Fibroblast of skin of back (primary cell): ENCODE data around the gene B4GALNT4.
"Not testable (repeated sequence)": the region's sequence is repeated elsewhere in the genome, so short reads cannot be mapped to it uniquely, and the experiment has no call there.

Experiments used
- DNase-seq: peaks from one replicate; pipeline ENCODE4 v3.0.0-alpha.2; 2013

The B4GALNT4 gene

DNA sequence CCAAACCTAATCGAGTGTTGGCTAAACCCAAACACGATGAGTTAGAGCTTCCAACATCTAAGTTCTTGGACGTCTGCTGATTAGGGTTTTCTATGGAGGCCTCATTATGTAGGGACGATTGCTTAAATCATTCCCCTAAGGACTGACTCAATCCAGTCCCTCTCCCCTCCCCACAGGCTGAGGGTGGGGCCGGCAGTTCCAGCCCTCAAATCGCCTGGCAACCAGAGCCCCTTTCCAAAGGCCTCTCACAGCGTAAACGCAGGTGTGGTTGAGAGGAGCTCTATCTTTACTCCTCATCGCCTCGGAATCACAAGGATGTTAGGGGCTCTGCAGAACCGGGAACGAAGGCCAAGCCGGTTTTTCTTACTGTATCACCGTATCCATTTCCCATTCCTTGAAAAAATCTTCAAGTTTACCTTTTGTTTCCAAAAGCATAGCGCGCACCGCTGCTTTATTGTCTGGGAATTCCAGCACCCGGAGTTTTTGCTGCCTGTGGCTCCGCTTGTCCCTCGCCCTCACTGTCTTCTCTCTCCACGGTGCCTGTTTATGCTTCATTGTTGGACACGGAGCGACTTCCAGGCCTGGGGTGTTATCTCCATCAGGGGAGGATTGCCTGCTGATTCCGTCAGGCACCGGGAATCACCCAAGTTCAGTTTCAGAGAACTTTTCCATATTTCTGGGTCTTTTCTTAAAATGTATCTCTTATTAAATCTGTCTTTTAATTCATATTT is 34.9 kb upstream of the B4GALNT4 start:
- DNase-seq, result no peak

GRCh38 chr11:335779-336658 is 33.3 kb upstream of the B4GALNT4 start:
- peak; percentile 17 for DNase-seq

DNA sequence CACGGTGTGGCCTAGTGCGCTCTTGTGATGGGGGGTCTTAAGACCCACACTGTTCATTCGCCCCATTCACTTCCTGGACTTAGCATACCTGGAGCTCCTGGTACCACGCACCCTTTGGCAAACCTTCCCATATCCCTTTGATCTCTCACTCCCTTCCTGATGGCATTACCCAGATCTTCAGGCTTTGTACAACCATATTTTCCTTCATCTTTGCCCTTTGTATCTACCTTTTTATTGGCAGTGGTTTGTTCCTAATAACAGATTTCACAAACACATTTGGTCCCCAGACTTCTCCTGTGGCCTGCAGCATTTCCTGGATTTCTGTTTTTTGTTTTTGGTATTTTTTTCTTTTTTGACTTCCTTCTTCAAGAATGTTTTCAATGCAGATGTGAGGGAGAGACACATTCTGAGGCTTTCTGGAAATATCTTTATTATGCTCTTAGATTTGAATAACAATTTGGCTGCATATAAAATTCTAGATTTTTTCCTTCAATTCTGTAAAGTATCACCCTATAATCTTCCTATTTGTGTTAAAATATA is 32.6 kb upstream of the B4GALNT4 start:
- DNase-seq, result no peak

- no peak for DNase-seq
These were observed 31.6 kb upstream of the B4GALNT4 start for GRCh38 chr11:337711-338110.

DNA sequence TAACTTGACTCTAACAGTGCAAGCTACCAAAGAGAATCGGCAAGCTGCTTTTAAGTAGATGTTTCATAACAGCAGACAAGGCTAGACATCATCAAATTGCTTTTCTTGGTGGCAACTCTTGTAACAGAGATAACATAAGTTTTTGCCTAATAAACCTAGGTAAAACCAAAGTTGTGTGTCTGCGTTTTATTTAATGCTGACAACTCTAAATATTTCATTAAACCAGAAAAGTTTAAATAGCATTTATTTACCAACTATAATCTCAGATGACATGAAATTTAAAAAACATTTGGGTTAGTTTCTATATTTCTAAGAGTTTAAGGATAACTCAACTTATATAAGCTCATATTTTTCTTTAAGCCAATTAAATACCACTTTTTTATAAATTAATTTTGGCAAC is 29.3 kb upstream of the B4GALNT4 start:
- no peak for DNase-seq

GRCh38 chr11:340539-341512 is 28.5 kb upstream of the B4GALNT4 start:
- DNase-seq, result no peak

DNA sequence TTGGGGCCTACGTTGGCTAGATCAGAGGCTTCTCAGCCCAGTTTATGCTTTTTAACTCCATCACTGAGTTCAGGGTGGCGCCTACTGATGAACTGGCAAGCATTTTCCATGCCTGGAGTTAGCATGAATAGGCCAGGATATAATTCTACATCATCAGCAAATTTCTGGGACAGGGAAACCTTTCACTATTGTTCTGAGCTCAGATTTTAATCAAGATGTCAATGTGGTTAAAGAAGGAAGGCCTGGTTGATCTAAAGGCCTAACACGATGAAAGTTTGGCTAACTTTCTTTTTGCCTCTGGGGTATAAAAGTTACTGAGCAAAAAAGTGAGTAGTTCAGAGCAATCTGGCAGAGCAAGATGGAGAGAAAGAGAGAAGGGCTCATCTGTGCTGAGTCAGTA is 27.0 kb upstream of the B4GALNT4 start:
- DNase-seq, result no peak

- DNase-seq, result no peak
These were observed 24.3 kb upstream of the B4GALNT4 start for GRCh38 chr11:344836-345578.

DNA sequence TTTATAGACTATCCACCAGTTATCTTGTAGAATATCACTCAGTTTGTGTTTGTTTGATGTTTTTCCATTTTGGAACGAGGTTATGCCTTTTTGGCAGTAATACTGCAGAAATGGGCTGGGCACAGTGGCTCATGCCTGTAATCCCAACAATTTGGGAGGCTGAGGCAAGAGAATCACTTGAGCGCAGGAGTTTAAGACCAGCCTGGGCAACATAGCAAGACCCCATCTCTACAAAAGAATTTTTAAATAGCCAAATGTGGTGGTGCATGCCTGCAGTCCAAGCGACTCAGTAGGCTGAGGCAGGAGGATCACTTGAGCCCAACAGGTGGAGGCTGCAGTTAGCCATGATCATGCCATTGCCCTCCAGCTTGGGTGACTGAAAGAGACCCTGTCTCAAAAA is 22.8 kb upstream of the B4GALNT4 start:
- no peak for DNase-seq

- DNase-seq, result not testable (repeated sequence)
These were observed 19.9 kb upstream of the B4GALNT4 start for GRCh38 chr11:349270-349954.

- not testable (repeated sequence) for DNase-seq
These were observed 19.1 kb upstream of the B4GALNT4 start for GRCh38 chr11:350033-350722.

DNA sequence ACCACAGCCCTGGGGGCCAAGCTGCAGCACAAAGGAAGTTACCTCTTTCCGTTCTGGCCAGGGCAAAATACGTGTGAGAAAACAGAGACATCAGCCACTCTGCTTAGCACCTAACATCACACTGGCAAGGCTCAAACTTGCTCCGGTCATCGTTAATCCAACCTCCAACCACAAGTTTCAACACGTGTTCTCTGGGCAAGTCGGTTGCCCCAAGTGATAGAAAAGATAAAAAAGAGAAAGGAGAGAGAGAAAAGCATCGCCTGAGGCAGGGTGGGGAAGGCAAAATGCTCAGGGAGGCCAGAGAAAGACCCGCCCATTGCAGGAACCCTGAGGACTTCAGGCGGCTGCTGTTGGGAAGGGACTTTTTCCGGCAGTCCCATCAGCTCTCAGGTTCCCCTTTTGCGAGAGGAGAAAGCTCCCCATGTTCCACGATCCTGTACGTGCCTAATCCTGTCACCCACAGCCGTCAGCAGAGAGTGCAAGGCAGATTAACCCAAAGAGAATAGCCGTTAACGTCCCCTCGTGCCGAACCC is 18.5 kb upstream of the B4GALNT4 start:
- no peak for DNase-seq

DNA sequence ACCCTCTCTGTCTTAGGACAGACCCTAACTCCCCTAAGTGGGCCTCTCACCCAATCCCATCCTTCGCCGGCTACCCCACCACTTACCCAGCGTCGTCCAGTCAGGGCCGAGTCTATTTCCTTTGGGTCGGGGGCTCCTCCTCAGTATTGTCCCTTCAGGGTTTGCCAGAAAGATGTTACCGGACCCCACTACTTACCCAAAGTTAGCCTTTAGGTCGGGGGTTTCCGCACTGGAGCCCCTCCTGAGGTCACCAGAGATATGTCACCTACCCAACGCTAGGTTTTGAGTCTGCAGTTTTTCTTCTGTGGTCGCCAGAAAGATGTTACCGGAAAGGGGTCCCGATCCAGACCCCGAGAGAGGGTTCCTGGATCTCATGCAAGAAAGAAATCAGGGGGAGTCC is 17.9 kb upstream of the B4GALNT4 start:
- no peak for DNase-seq

- no peak for DNase-seq
These were observed 16.8 kb upstream of the B4GALNT4 start for GRCh38 chr11:352456-353031.

- peak; percentile 69 for DNase-seq
These were observed 16.0 kb upstream of the B4GALNT4 start for GRCh38 chr11:353179-353873.

GRCh38 chr11:355581-356458 is 13.5 kb upstream of the B4GALNT4 start:
- DNase-seq, result peak; percentile 95

- no peak for DNase-seq
These were observed 12.7 kb upstream of the B4GALNT4 start for GRCh38 chr11:356610-357009.

GRCh38 chr11:357582-357981 is 11.7 kb upstream of the B4GALNT4 start:
- no peak for DNase-seq
